A549 (cell line): ENCODE results near the gene MAD2L1BP.

Experiments used
- CTCF ChIP-seq: fragments of >200 bp; sonication (Bioruptor Twin); formaldehyde crosslinking; IDR thresholded peaks from 3 replicates; pipeline ENCODE4 v1.5.1; 2016
- HMGXB4 ChIP-seq: fragments of 250-450 bp; sonication (Bioruptor Pico); IDR thresholded peaks from 2 replicates; pipeline ENCODE4 v1.5.0; 2021; ENCODE audit warnings: mild to moderate bottlenecking, moderate library complexity, borderline replicate concordance
- KDM5A ChIP-seq: fragments of 200-600 bp; sonication (generic); IDR thresholded peaks from 2 replicates; pipeline ENCODE4 v1.6.1; 2016; ENCODE audit warnings: antibody characterized with exemption, mild to moderate bottlenecking
- MAX ChIP-seq: IDR thresholded peaks from 2 replicates; pipeline ENCODE4 v1.6.1; 2012
- RCOR1 ChIP-seq: fragments of 150-350 bp; IDR thresholded peaks from 2 replicates; pipeline ENCODE4 v1.6.1; 2014; ENCODE audit warnings: antibody characterized with exemption, low read length, low read depth
- REST ChIP-seq: fragments of 200-600 bp; sonication (generic); IDR thresholded peaks from 2 replicates; pipeline ENCODE4 v1.6.1; 2016; ENCODE audit warnings: antibody characterized with exemption, mild to moderate bottlenecking, moderate library complexity
- ZNF302 ChIP-seq: fragments of 250-450 bp; sonication (Bioruptor Pico); IDR thresholded peaks from 2 replicates; pipeline ENCODE4 v1.9.0; 2021; ENCODE audit warnings: inconsistent platforms, mild to moderate bottlenecking, moderate library complexity

GRCh38 chr6:43634702-43635303 is 837 bp upstream of the MAD2L1BP start:
- no peak for TF ChIP-seq CTCF
- no peak for TF ChIP-seq MAX
- TF ChIP-seq HMGXB4 (CRISPR knock-in tag) = no peak
- no peak for TF ChIP-seq REST
- TF ChIP-seq RCOR1 = no peak
- TF ChIP-seq KDM5A = no peak
- no peak for TF ChIP-seq ZNF302 (CRISPR knock-in tag)
